HG02763 (cell line): ENCODE measurements around the gene TMEM234.

ENCODE experiments used
- ATAC-seq: cut with Tn5 transposase; IDR thresholded peaks from one replicate; pipeline ENCODE4 v1.9.1; 2021; ENCODE audit warnings: mild to moderate bottlenecking, moderate library complexity; ENCODE audit not compliant: unreplicated experiment

Gene TMEM234

GRCh38 chr1:32240140-32240951, 18.2 kb upstream of the TMEM234 start:
- no peak for ATAC-seq

DNA sequence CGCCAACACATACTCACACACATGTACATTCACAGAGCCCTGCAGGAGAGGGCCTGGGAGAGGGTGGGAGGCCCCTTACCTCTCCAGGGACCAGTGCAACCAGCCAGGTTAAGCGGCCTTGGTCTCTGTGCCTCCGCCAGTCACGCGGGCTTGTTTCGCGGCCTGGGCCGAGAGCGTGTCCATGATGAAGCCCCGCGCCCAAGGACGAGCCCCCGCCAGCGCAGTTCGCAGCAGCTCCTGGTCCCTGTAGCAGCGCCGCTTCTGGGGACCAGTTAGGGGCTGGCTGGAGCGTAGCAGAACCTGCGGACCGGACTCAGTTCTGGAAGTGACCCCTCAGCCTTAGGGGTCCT, 17.6 kb upstream of the TMEM234 start:
- ATAC-seq: no peak

DNA sequence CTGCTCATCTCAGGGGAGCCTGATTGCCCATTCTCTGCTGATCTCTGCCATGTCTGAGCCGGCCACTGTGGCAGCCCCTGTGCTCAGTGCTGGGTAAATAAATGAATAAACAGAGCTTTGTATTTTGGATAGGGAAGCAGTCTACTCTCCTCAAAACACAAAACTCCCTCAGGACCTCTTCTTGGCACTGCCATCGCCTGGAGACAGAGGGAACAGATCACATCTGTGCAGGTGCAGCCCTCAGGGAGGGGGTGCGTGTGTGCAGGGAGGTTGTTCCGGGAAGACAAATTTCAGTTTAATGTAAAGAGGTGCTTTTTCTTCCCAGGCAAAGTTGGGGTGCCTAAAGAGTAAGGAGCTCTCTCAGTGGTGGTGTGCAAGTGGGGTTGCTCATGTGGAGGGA, 17.2 kb upstream of the TMEM234 start:
- ATAC-seq: no peak

GRCh38 chr1:32234792-32235191, 12.6 kb upstream of the TMEM234 start:
- ATAC-seq: no peak

GRCh38 chr1:32232558-32233304, 10.6 kb upstream of the TMEM234 start:
- no peak for ATAC-seq

DNA sequence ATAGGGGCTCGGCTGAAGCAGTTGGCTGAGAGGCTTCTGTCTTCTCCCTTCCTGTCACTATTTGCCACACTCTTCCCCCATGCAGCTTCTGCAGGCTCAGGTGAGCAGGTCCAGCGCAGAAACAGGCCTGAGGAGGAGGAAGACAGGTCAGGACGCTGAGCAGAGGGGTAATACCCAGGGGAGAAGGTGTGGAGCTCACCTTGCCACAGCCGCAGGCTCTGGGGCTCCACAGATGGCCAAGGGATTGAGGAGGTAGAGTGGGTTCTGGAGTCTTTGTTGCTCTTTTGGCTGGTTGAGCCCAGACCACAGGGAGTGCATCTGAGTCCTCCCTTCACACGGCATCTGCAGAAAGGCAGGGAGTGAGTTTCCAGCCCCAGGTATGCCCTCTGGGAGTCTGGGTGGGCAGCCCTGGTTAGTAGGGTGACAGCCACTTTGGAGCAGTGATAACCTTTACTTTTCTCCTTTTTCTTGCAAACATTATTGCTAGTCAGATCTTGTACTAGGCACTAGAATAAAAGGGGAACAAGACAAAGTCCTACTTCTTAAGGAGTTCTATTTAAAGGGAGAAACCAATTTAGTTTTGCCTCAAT, 9.8 kb upstream of the TMEM234 start:
- ATAC-seq: no peak

DNA sequence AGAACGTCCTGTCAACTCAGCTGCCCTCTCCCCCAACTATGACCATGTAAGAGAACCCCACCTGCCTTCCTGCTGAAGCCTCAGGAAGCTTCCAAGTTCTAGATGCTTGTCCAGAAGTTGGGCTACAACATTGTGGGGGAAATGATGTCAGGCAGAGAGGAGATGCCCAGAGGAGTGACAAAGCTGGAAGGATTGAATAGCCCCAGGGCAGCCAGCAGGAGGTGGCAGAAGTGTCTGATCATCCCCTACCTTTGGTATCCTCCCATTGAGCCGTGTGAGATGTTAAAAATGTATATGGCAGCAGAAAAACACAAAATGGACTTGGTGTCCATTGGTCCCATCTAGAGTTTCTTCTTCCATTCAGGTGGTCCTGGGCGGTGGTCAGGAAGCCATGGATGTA, 6.6 kb upstream of the TMEM234 start:
- no peak for ATAC-seq

GRCh38 chr1:32224285-32224684, 2.1 kb upstream of the TMEM234 start:
- ATAC-seq: no peak

DNA sequence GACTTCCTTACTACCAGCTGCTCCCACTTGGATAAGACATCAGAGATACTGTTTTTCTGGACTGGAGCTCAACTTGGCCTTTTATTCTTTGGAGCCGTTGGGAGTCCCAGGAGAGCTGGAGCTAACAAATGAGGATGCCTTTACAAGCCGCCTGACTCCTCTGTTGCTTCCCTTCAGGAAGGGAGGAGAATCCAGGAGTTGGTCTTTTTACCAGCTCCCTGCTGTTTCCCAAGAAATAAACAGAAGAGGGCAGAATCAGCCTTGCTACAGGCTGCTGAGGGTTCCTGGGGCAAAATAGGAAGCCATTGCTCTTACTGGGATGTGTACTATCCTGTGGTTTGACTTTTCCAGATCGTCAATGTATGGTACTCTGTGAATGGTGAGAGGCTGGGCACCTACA, 1.5 kb upstream of the TMEM234 start:
- ATAC-seq: no peak

GRCh38 chr1:32221581-32221979, 573 bp downstream of the TMEM234 start:
- ATAC-seq: no peak

DNA sequence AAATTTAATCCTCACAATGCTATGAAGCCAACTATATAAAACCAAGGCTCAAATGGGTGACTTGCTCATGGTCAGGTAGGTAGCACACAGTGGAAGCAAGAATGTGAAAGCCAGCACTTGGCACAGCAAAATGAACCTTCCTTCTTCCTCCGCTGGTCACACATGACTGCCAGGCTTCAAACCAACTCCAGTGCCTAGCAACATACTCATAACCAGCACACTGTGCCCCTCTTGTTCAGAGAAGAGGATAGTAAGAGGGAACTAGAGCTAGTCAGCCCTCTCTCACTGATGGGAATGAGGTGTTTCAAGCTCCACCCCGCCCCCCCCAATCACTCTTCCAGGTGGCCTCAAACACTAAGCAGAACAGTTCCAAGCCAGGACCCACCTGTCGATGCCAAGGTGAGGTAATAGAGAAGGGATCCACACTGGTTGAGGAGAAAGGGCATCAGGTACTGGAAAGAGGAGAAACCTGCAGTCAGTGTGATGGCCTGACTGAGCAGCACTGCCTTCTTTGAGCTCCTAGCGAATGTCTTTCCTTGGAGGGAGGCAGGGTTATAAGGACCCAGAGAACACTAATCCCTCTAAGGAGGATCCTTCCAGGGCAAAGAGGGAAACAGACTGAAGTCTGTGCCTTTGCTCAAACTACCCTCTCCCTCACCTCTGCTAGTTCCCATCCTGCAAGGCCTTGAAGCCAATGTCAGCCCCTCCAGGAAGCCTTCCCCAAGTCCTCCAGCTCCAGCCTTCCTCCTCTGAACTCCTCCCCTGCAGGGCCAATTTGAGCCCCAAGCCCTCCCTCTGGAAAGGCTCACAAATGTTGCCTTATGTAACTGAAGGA, 1.2 kb downstream of the TMEM234 start:
- no peak for ATAC-seq

GRCh38 chr1:32219022-32219421, 3.1 kb downstream of the TMEM234 start:
- no peak for ATAC-seq

DNA sequence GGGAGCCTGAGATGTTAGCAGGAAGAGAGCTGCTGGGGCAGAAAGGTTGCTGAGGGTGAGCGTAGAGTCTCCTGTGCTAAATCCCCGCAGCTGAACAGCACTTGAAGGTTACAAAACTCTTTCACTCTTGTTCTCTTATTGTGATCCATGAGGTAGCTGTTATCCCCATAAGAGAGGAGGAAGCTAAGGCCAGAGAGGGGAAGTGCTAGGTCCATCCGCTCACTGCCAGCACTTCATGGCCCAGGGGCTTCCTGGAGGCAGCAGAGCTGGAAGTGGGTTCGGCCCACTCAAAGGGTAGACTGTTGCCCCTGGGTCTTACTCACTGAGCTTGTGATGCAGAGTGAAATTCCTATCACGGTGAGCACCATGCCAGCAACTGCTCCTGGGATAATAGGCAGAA, 5.6 kb downstream of the TMEM234 start:
- no peak for ATAC-seq

DNA sequence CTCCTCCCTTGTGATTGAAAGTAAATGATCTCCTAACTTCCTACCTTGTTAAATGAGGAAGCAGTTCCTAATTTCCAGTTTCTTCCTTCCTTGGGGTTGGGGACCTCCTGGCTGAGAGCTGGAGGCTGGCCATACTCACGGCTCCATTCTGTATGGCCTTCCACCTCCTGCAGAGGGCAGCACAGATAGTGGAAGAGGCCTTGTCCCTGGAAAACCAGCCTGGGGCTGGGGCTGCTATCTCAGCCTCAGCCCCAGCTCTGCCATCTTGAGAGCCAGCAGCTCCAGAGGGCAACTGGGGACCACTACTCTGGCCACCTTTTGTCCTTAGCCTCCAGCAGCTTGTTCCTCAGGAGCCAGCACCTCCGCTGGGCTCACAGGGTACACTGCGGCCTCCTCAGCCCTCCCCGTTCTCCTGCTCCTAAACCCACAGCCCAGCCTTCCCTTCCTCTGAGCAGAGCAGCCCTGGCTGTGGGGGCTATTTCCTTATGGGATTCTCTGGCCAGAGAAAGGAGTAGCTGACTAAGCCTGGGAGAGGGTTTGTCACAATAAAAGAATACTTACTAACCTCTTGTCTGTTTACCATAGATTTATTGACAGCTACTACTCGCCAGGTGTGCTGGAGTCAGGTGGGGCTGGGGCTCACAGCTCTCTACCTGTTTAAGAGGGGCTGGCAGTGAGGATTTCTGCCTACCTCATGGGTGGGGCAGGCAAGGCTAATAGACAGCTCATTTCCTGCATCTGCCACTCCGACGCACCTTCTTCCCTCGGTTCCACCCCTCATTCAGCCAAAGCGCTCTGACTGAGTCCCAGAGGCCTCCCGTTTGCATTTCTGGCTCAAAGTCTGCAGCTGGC, 6.3 kb downstream of the TMEM234 start:
- ATAC-seq: no peak

DNA sequence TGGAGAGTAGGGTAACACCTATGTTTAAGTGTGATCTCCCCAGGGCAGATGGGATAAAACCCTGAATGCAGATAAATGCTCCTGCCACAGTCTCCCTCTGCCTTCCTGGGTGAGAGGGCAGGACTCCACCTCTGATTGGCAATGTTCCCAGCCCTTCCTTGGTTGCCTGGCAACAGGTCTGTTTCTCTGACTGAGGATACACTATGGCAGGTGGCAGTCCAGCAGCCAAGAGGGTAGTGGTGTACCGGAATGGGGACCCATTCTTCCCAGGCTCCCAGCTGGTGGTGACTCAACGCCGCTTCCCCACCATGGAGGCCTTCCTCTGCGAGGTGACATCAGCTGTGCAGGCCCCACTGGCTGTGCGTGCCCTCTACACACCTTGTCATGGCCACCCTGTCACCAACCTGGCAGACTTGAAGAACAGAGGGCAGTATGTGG, 13.2 kb downstream of the TMEM234 start, which contains the start of gene DCDC2B:
TSS of gene DCDC2B (plus strand) at position 199 of the 438 bp plus-strand sequence. CDS start at position 204, 5 bp downstream.
- ATAC-seq: no peak

- no peak for ATAC-seq
Observed at GRCh38 chr1:32208469-32208868, 13.7 kb downstream of the TMEM234 start.

- peak; percentile 56 for ATAC-seq
Observed at GRCh38 chr1:32205401-32206370, 16.5 kb downstream of the TMEM234 start, which contains the start of gene IQCC. Gene IQCC (plus strand): TSS chr1:32205671. CDS start chr1:32205682, 11 bp downstream.

- ATAC-seq: no peak
Observed at GRCh38 chr1:32204943-32205361, 17.2 kb downstream of the TMEM234 start.
